Endodermal cell (in vitro differentiated cells): ENCODE results near the gene ATF3. TPM values are rescaled to one million over a fixed set of nuclear protein-coding genes. Genes with fewer than 3 reads are reported as not detected.

Experiments
- DNase-seq: peaks from one replicate; pipeline ENCODE4 v3.0.0-alpha.2; 2017
- H3K27ac ChIP-seq: 2 replicates; pipeline ENCODE4 v1.5.1; 2013; ENCODE audit warnings: mild to moderate bottlenecking, low read depth, low read length, moderate library complexity
- H3K27me3 ChIP-seq: 2 replicates; pipeline ENCODE4 v1.6.1; 2013; ENCODE audit warnings: mild to moderate bottlenecking, low read length, moderate library complexity; ENCODE audit not compliant: insufficient read depth, control insufficient read depth, poor library complexity, severe bottlenecking
- H3K36me3 ChIP-seq: 2 replicates; pipeline ENCODE4 v1.7.0; 2013; ENCODE audit warnings: mild to moderate bottlenecking, low read length, moderate library complexity; ENCODE audit not compliant: control insufficient read depth, insufficient read depth
- H3K4me1 ChIP-seq: one replicate; pipeline ENCODE4 v1.7.0; 2013; ENCODE audit warnings: low read length; ENCODE audit not compliant: control insufficient read depth, insufficient read depth
- H3K4me3 ChIP-seq: 2 replicates; pipeline ENCODE4 v1.5.1; 2013; ENCODE audit warnings: mild to moderate bottlenecking, low read length, moderate library complexity
- H3K9ac ChIP-seq: 2 replicates; pipeline ENCODE4 v1.6.1; 2013; ENCODE audit warnings: mild to moderate bottlenecking, low read length, moderate library complexity; ENCODE audit not compliant: poor library complexity, severe bottlenecking; ENCODE audit errors: extremely low read depth
- H3K9me3 ChIP-seq: 2 replicates; pipeline ENCODE4 v1.6.1; 2013; ENCODE audit warnings: mild to moderate bottlenecking, low read length, moderate library complexity; ENCODE audit not compliant: control insufficient read depth
- H3K27ac Mint-ChIP-seq: 2 replicates; pipeline ENCODE4 v1.8.0; 2020; ENCODE audit warnings: mixed read lengths
- H3K27me3 Mint-ChIP-seq: 2 replicates; pipeline ENCODE4 v1.8.0; 2021; ENCODE audit warnings: mild to moderate bottlenecking, mixed read lengths; ENCODE audit not compliant: insufficient read depth
- H3K36me3 Mint-ChIP-seq: 2 replicates; pipeline ENCODE4 v1.8.0; 2020; ENCODE audit warnings: low read depth, mixed read lengths
- H3K4me1 Mint-ChIP-seq: 2 replicates; pipeline ENCODE4 v1.8.0; 2020; ENCODE audit warnings: mixed read lengths
- H3K4me3 Mint-ChIP-seq: 2 replicates; pipeline ENCODE4 v1.8.0; 2020; ENCODE audit warnings: mild to moderate bottlenecking, moderate library complexity, mixed read lengths
- H3K9me3 Mint-ChIP-seq: 2 replicates; pipeline ENCODE4 v1.8.0; 2020; ENCODE audit warnings: mild to moderate bottlenecking, mixed read lengths
- CTCF ChIP-seq: fragments of 200-600 bp; sonication (generic); conservative IDR thresholded peaks from 2 replicates; pipeline ENCODE4 v1.5.0; 2021; ENCODE audit warnings: antibody characterized with exemption, mild to moderate bottlenecking
- WGBS, 2 experiments: methylation state at CpG; one replicate each; pipeline versions ENCODE4 v1.1.5 to v1.1.7; 2013; ENCODE audit warnings: missing lambda C conversion rate in 2 of 2, mixed read lengths in 1 of 2; ENCODE audit not compliant: insufficient coverage in 1 of 2, insufficient read length in 1 of 2; 5-methylcytosine and 5-hydroxymethylcytosine counted together
- total RNA-seq, 2 donors: library from RNA; stranded (reverse); fragmentation: NEBNext Ultra II Directional in 1 of 2; extraction: Animal tissue kit (Norgen Biotek cat#: 25700) in 1 of 2; gene quantifications; 2 replicates in 1 of 2; 3 replicates in 1 of 2; pipeline ENCODE4 v1.2.1, GENCODE V29; 2021

ATF3 gene
- total RNA-seq, 2 donors from 2014 or later, result 12.6 to 24.0 TPM

GRCh38 chr1:212561501-212561931 is 47.0 kb upstream of the ATF3 start:
- Mint-ChIP-seq H3K9me3 (peaks cover 8% of the 10 kb centered on the region), H3K36me3 (no peaks in the 10 kb centered on the region), H3K4me3 (no peak overlapping the region), H3K27ac (no peak overlapping the region), H3K4me1 (peaks cover 11% of the 10 kb centered on the region), H3K27me3 (peaks cover 17% of the 10 kb centered on the region)
- H3K27ac ChIP-seq, result no peak overlapping the region
- TF ChIP-seq CTCF, result no peak
- peaks cover 8% of the 10 kb centered on the region for H3K9me3 ChIP-seq
- no peak overlapping the region for H3K9ac ChIP-seq
- no peak for DNase-seq
- no peaks in the 10 kb centered on the region for H3K36me3 ChIP-seq
- no peaks in the 10 kb centered on the region for H3K4me1 ChIP-seq
- WGBS, 2 experiments, result 53 to 79% methylated on average over 5 of the region's 5 CpGs
- H3K4me3 ChIP-seq, result no peak overlapping the region
- peaks cover 24% of the 10 kb centered on the region for H3K27me3 ChIP-seq

- no peaks in the 10 kb centered on the region for H3K36me3 Mint-ChIP-seq
- no peak for TF ChIP-seq CTCF
- H3K27ac Mint-ChIP-seq, result no peak overlapping the region
- DNase-seq, result no peak
- peaks cover 25% of the 10 kb centered on the region for H3K27me3 Mint-ChIP-seq
- 92 to 94% methylated on average over 2 to 4 of the region's 4 CpGs for WGBS, 2 experiments
- Histone ChIP-seq H3K36me3 (no peaks in the 10 kb centered on the region), H3K27ac (no peak overlapping the region), H3K4me1 (no peaks in the 10 kb centered on the region), H3K9ac (no peak overlapping the region), H3K9me3 (peaks cover 5% of the 10 kb centered on the region), H3K4me3 (no peak overlapping the region), H3K27me3 (peaks cover 26% of the 10 kb centered on the region)
- H3K4me3 Mint-ChIP-seq, result no peak overlapping the region
- H3K4me1 Mint-ChIP-seq, result peaks cover 15% of the 10 kb centered on the region
- H3K9me3 Mint-ChIP-seq, result peaks cover 9% of the 10 kb centered on the region
Observed at GRCh38 chr1:212562771-212563170, 45.8 kb upstream of the ATF3 start.

GRCh38 chr1:212565079-212565478 is 43.5 kb upstream of the ATF3 start:
- Mint-ChIP-seq H3K27me3 (peaks cover 25% of the 10 kb centered on the region), H3K4me1 (peaks cover 8% of the 10 kb centered on the region), H3K27ac (no peak overlapping the region), H3K4me3 (no peak overlapping the region), H3K9me3 (peaks cover 11% of the 10 kb centered on the region), H3K36me3 (no peaks in the 10 kb centered on the region)
- Histone ChIP-seq H3K27me3 (peaks cover 26% of the 10 kb centered on the region), H3K27ac (no peak overlapping the region), H3K36me3 (no peaks in the 10 kb centered on the region), H3K9ac (no peak overlapping the region), H3K9me3 (peaks cover 5% of the 10 kb centered on the region), H3K4me1 (no peaks in the 10 kb centered on the region), H3K4me3 (no peak overlapping the region)
- DNase-seq, result no peak
- TF ChIP-seq CTCF, result no peak
- WGBS, 2 experiments, result 86 to 100% methylated on average over 1 to 4 of the region's 4 CpGs
